HepG2 (cell line): Measurements from ENCODE around the gene FEM1B. TPM values are rescaled to one million over a fixed set of nuclear protein-coding genes. Genes with fewer than 3 reads are reported as not detected.
A peak's percentile ranks its signal among the peaks of the same experiment; 100 is the strongest.

Source experiments
- CREBL2 ChIP-seq: sonication (generic); formaldehyde crosslinking; IDR thresholded peaks from 2 replicates; pipeline ENCODE4 v1.8.1; 2023; ENCODE audit warnings: missing genetic modification reagents, mild to moderate bottlenecking, borderline replicate concordance
- FOXK1 ChIP-seq: sonication (generic); formaldehyde crosslinking; IDR thresholded peaks from 2 replicates; pipeline ENCODE4 v1.4.0; 2020; ENCODE audit warnings: low read depth, missing genetic modification reagents, borderline replicate concordance
- HDAC2 ChIP-seq: sonication (generic); formaldehyde crosslinking; IDR thresholded peaks from 2 replicates; pipeline ENCODE4 v1.4.0; 2020; ENCODE audit warnings: missing genetic modification reagents
- HNRNPL ChIP-seq: fragments of 200-400 bp; formaldehyde crosslinking; IDR thresholded peaks from 2 replicates; pipeline ENCODE4 v1.6.1; 2017; ENCODE audit warnings: mild to moderate bottlenecking, low read depth, low read length
- ISX ChIP-seq: sonication (generic); formaldehyde crosslinking; conservative IDR thresholded peaks from 2 replicates; pipeline ENCODE4 v1.5.0; 2020; ENCODE audit warnings: missing genetic modification reagents
- NCOR1 ChIP-seq: fragments of 200-600 bp; sonication (generic); IDR thresholded peaks from 2 replicates; pipeline ENCODE4 v1.7.0; 2017; ENCODE audit warnings: antibody characterized with exemption, low read length, borderline replicate concordance
- NFE2 ChIP-seq: sonication (generic); formaldehyde crosslinking; IDR thresholded peaks from 2 replicates; pipeline ENCODE4 v1.4.0; 2020; ENCODE audit warnings: missing genetic modification reagents
- NFIC ChIP-seq: IDR thresholded peaks from 2 replicates; pipeline ENCODE4 v1.6.1; 2012; ENCODE audit warnings: mild to moderate bottlenecking, low read length, inconsistent platforms
- STAG1 ChIP-seq: sonication (generic); formaldehyde crosslinking; IDR thresholded peaks from 2 replicates; pipeline ENCODE4 v1.4.0; 2020; ENCODE audit warnings: missing genetic modification reagents
- TBX2 ChIP-seq: sonication (generic); formaldehyde crosslinking; IDR thresholded peaks from 2 replicates; pipeline ENCODE4 v1.5.0; 2020; ENCODE audit warnings: missing genetic modification reagents, mild to moderate bottlenecking, borderline replicate concordance
- ZNF687 ChIP-seq: sonication (generic); formaldehyde crosslinking; IDR thresholded peaks from 2 replicates; pipeline ENCODE4 v1.5.1; 2020; ENCODE audit warnings: mild to moderate bottlenecking, missing genetic modification reagents, moderate library complexity
- ZNF772 ChIP-seq: sonication (generic); formaldehyde crosslinking; IDR thresholded peaks from 2 replicates; pipeline ENCODE4 v1.5.0; 2020; ENCODE audit warnings: mild to moderate bottlenecking, missing genetic modification reagents
- ZNF800 ChIP-seq: sonication (generic); formaldehyde crosslinking; IDR thresholded peaks from 2 replicates; pipeline ENCODE4 v1.4.0; 2020; ENCODE audit warnings: missing genetic modification reagents
- polyA plus RNA-seq, 8 experiments: library from polyadenylated mRNA; depleted of rRNA in 3 of 8; stranded (reverse) in 7 of 8; unstranded in 1 of 8; fragments of >200 nt; fragmentation: Illumina TruSeq in 4 of 8; extraction: Trizol in 4 of 8; gene quantifications; 2 replicates each; pipeline versions ENCODE4 v1.2.1 to v1.2.3, GENCODE V29; 2011 to 2016; ENCODE audit warnings: low read depth in 4 of 8, missing spikeins in 1 of 8, mixed read lengths in 1 of 8; ENCODE audit not compliant: insufficient read depth in 1 of 8
- total RNA-seq, 5 experiments: library from RNA; depleted of rRNA; stranded (reverse); fragments of >200 nt; fragmentation: Illumina TruSeq; extraction: Trizol; gene quantifications; 2 replicates each; pipeline ENCODE4 v1.2.3, GENCODE V29; 2016; ENCODE audit warnings: low read depth in 1 of 5
- TF ChIP-seq, protein P1 (sequence below): sonication (generic); formaldehyde crosslinking; IDR thresholded peaks from 2 replicates; pipeline ENCODE4 v1.4.0; 2020; ENCODE audit warnings: mild to moderate bottlenecking, missing genetic modification reagents
- TF ChIP-seq, protein P2 (sequence below): sonication (generic); formaldehyde crosslinking; IDR thresholded peaks from 2 replicates; pipeline ENCODE4 v1.8.1; 2023; ENCODE audit warnings: missing genetic modification reagents, inconsistent platforms, borderline replicate concordance

The FEM1B gene
- total and polyA plus RNA-seq, 2 of the 13 experiments (the other 11 are each of a cell fraction or from before 2014, with no cell fraction given): 38.1 to 40.0 TPM

- TF ChIP-seq, protein P1, sequence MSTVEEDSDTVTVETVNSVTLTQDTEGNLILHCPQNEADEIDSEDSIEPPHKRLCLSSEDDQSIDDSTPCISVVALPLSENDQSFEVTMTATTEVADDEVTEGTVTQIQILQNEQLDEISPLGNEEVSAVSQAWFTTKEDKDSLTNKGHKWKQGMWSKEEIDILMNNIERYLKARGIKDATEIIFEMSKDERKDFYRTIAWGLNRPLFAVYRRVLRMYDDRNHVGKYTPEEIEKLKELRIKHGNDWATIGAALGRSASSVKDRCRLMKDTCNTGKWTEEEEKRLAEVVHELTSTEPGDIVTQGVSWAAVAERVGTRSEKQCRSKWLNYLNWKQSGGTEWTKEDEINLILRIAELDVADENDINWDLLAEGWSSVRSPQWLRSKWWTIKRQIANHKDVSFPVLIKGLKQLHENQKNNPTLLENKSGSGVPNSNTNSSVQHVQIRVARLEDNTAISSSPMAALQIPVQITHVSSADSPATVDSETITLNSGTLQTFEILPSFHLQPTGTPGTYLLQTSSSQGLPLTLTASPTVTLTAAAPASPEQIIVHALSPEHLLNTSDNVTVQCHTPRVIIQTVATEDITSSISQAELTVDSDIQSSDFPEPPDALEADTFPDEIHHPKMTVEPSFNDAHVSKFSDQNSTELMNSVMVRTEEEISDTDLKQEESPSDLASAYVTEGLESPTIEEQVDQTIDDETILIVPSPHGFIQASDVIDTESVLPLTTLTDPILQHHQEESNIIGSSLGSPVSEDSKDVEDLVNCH (CRISPR knock-in tag): no peak
- TF ChIP-seq, protein P2, sequence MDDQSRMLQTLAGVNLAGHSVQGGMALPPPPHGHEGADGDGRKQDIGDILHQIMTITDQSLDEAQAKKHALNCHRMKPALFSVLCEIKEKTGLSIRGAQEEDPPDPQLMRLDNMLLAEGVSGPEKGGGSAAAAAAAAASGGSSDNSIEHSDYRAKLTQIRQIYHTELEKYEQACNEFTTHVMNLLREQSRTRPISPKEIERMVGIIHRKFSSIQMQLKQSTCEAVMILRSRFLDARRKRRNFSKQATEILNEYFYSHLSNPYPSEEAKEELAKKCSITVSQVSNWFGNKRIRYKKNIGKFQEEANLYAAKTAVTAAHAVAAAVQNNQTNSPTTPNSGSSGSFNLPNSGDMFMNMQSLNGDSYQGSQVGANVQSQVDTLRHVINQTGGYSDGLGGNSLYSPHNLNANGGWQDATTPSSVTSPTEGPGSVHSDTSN (CRISPR knock-in tag): no peak
- no peak for TF ChIP-seq ZNF687 (CRISPR knock-in tag)
- no peak for TF ChIP-seq HNRNPL
- TF ChIP-seq ISX (CRISPR knock-in tag): no peak
- TF ChIP-seq ZNF800 (CRISPR knock-in tag): no peak
- TF ChIP-seq FOXK1 (CRISPR knock-in tag): 0 out of 2 replicates have a peak, but pooled peaks have one; percentile 33
- TF ChIP-seq TBX2 (CRISPR knock-in tag): no peak
- peak; percentile 46; the same call in 1 of the 2 replicates for TF ChIP-seq HDAC2 (CRISPR knock-in tag)
- TF ChIP-seq NCOR1: peak; percentile 75; the same call in 1 of the 2 replicates
- TF ChIP-seq NFIC: no peak
- TF ChIP-seq NFE2: no peak
- no peak for TF ChIP-seq ZNF772
- no peak for TF ChIP-seq CREBL2 (CRISPR knock-in tag)
- TF ChIP-seq STAG1 (CRISPR knock-in tag): no peak
Observed at GRCh38 chr15:68285259-68285980, 7.9 kb downstream of the FEM1B start (continued).
